Liver (tissue), 2 donors: ENCODE measurements around the gene BRF1.

ENCODE experiments used
- RAD21 ChIP-seq, 2 donors: IDR thresholded peaks; 2 replicates each; pipeline ENCODE4 v1.6.1; 2016; ENCODE audit warnings: antibody characterized with exemption in 2 of 2, mild to moderate bottlenecking in 2 of 2
- TF ChIP-seq, protein P1 (sequence below): IDR thresholded peaks from 2 replicates; pipeline ENCODE4 v1.6.1; 2016; ENCODE audit warnings: antibody characterized with exemption
- TF ChIP-seq, protein P2 (sequence below): IDR thresholded peaks from 2 replicates; pipeline ENCODE4 v1.6.1; 2016; ENCODE audit warnings: antibody characterized with exemption
- donor health status: healthy.

DNA sequence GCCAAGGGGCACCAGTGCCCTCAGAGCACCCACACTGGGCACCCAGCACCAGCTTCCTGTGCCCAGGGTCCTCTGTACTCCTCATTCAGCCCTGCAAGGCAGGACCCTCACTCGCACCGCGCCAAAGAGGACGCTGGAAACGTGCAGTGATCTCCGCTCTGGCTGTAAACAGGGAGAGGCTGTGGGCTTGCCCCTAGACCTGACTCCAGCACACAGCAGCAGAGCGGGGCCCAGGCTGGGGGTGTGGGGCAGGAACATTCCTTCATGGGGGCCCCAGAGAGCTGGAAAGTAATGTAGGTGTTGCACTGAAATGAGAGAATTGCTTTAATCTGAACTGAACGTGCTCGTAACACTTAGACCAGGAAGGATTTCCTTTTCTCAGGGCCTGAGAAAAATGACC lies 5.0 kb upstream of the BRF1 start:
- TF ChIP-seq RAD21 (IDR thresholded peaks at IDR 0.05): no peak
- TF ChIP-seq, protein P1, sequence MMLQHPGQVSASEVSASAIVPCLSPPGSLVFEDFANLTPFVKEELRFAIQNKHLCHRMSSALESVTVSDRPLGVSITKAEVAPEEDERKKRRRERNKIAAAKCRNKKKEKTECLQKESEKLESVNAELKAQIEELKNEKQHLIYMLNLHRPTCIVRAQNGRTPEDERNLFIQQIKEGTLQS: no peak
- TF ChIP-seq, protein P2, sequence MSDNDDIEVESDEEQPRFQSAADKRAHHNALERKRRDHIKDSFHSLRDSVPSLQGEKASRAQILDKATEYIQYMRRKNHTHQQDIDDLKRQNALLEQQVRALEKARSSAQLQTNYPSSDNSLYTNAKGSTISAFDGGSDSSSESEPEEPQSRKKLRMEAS: no peak
